HEK293 (cell line): ENCODE results near the gene FBXO17.

ENCODE experiments used
- GFI1B ChIP-seq: fragments of 450-650 bp; formaldehyde crosslinking; IDR thresholded peaks from 2 replicates; pipeline ENCODE4 v1.5.1; 2016; ENCODE audit warnings: missing biosample characterization, missing genetic modification characterization
- HOXA7 ChIP-seq: sonication (generic); formaldehyde crosslinking; IDR thresholded peaks from 2 replicates; pipeline ENCODE4 v1.8.1; 2022; ENCODE audit warnings: missing genetic modification reagents, borderline replicate concordance
- PRDM10 ChIP-seq: fragments of 450-650 bp; formaldehyde crosslinking; IDR thresholded peaks from 2 replicates; pipeline ENCODE4 v1.5.1; 2016; ENCODE audit warnings: missing biosample characterization, missing genetic modification characterization
- SCRT1 ChIP-seq: fragments of 450-650 bp; formaldehyde crosslinking; IDR thresholded peaks from 2 replicates; pipeline ENCODE4 v1.5.1; 2016; ENCODE audit warnings: missing biosample characterization, missing genetic modification characterization, borderline replicate concordance
- SP2 ChIP-seq: fragments of 450-650 bp; formaldehyde crosslinking; IDR thresholded peaks from 2 replicates; pipeline ENCODE4 v1.5.1; 2016; ENCODE audit warnings: missing biosample characterization, missing genetic modification characterization
- WT1 ChIP-seq: fragments of 450-650 bp; formaldehyde crosslinking; IDR thresholded peaks from 2 replicates; pipeline ENCODE4 v1.5.1; 2016; ENCODE audit warnings: missing biosample characterization, missing genetic modification characterization
- ZBTB20 ChIP-seq: fragments of 450-650 bp; formaldehyde crosslinking; IDR thresholded peaks from 2 replicates; pipeline ENCODE4 v1.5.1; 2016; ENCODE audit warnings: missing biosample characterization, missing genetic modification characterization
- ZBTB44 ChIP-seq: fragments of 450-650 bp; IDR thresholded peaks from 2 replicates; pipeline ENCODE4 v1.5.1; 2018; ENCODE audit warnings: missing biosample characterization, mild to moderate bottlenecking, missing genetic modification characterization
- ZNF248 ChIP-seq: fragments of 450-650 bp; formaldehyde crosslinking; IDR thresholded peaks from 2 replicates; pipeline ENCODE4 v1.5.1; 2017; ENCODE audit warnings: missing biosample characterization, missing genetic modification characterization
- ZNF302 ChIP-seq: fragments of 450-650 bp; formaldehyde crosslinking; IDR thresholded peaks from 2 replicates; pipeline ENCODE4 v1.5.1; 2016; ENCODE audit warnings: missing biosample characterization, missing genetic modification characterization, low read depth
- ZNF311 ChIP-seq: fragments of 450-650 bp; formaldehyde crosslinking; IDR thresholded peaks from 2 replicates; pipeline ENCODE4 v1.5.1; 2017; ENCODE audit warnings: missing biosample characterization, missing genetic modification characterization, borderline replicate concordance
- ZNF488 ChIP-seq: fragments of 450-650 bp; formaldehyde crosslinking; IDR thresholded peaks from 2 replicates; pipeline ENCODE4 v1.5.1; 2016; ENCODE audit warnings: missing biosample characterization, missing genetic modification characterization
- ZNF548 ChIP-seq: fragments of 450-650 bp; formaldehyde crosslinking; IDR thresholded peaks from 2 replicates; pipeline ENCODE4 v1.5.1; 2016; ENCODE audit warnings: missing biosample characterization, missing genetic modification characterization
- ZNF561 ChIP-seq: fragments of 450-650 bp; IDR thresholded peaks from 2 replicates; pipeline ENCODE4 v1.5.1; 2018; ENCODE audit warnings: missing biosample characterization, missing genetic modification characterization, borderline replicate concordance
- ZNF596 ChIP-seq: fragments of 450-650 bp; IDR thresholded peaks from 2 replicates; pipeline ENCODE4 v1.5.0; 2018; ENCODE audit warnings: missing biosample characterization, mild to moderate bottlenecking, missing genetic modification characterization, moderate library complexity
- ZNF76 ChIP-seq: fragments of 450-650 bp; formaldehyde crosslinking; IDR thresholded peaks from 2 replicates; pipeline ENCODE4; 2016; ENCODE audit warnings: low read depth, missing biosample characterization, missing genetic modification characterization, borderline replicate concordance
- ZNF776 ChIP-seq: fragments of 450-650 bp; formaldehyde crosslinking; IDR thresholded peaks from 2 replicates; pipeline ENCODE4 v1.5.0; 2017; ENCODE audit warnings: missing biosample characterization, missing genetic modification characterization, borderline replicate concordance
- ZSCAN18 ChIP-seq: fragments of 450-650 bp; formaldehyde crosslinking; IDR thresholded peaks from 2 replicates; pipeline ENCODE4 v1.5.1; 2016; ENCODE audit warnings: missing biosample characterization, missing genetic modification characterization
- ZSCAN30 ChIP-seq: fragments of 450-650 bp; IDR thresholded peaks from 2 replicates; pipeline ENCODE4 v1.5.1; 2018; ENCODE audit warnings: missing biosample characterization, mild to moderate bottlenecking, missing genetic modification characterization, moderate library complexity
- ZSCAN5A ChIP-seq: fragments of 450-650 bp; formaldehyde crosslinking; IDR thresholded peaks from 2 replicates; pipeline ENCODE4 v1.5.1; 2016; ENCODE audit warnings: missing biosample characterization, missing genetic modification characterization
- TF ChIP-seq, protein P1 (sequence below): fragments of 450-650 bp; formaldehyde crosslinking; conservative IDR thresholded peaks from 2 replicates; pipeline ENCODE4 v1.5.1; 2016; ENCODE audit warnings: low read depth, missing biosample characterization, missing genetic modification characterization
- TF ChIP-seq, protein P2 (sequence below): fragments of 450-650 bp; formaldehyde crosslinking; IDR thresholded peaks from 2 replicates; pipeline ENCODE4 v1.5.1; 2016; ENCODE audit warnings: missing biosample characterization, missing genetic modification characterization, low read depth
- TF ChIP-seq, protein P3 (sequence below): IDR thresholded peaks from 2 replicates; pipeline ENCODE4 v1.6.1; 2011; ENCODE audit warnings: mild to moderate bottlenecking, low read depth, low read length, borderline replicate concordance

The FBXO17 gene

DNA sequence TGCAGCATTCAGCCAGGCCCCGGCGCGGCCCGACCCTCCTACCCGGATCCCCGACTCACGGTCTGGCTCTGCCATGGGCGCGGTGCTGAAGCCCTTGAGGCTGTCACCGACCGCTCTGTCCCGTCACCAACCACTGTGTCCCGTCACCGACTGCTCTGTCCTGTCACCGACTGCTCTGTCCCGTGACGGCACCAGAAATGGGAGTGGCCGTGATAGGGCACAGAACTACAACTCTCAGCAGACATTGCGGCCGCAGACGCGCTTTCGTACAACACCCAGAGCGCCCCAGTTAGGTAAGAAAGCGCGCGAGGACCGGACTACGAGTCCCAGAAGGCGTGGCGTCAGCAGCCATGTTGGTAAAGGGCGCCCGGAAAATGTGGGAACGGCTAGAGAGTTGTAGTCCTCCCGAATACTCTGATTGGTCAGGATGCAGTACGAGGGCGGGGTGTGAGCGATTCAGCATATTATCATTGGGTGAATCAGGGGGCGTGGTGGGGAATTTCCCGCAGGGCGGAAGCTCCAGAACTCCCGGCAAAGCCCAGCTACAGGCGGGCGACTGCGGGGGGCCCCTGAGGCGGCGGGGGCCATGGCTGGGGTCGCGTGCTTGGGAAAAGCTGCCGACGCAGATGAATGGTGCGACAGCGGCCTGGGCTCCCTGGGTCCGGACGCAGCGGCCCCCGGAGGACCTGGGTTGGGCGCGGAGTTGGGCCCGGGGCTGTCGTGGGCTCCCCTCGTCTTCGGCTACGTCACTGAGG lies 75.9 kb downstream of the FBXO17 start, which contains the start of the genes NFKBIB and SIRT2 (continued):
- TF ChIP-seq ZNF76 (tag by site-specific recombination) (peak; percentile 100), ZNF488 (tag by site-specific recombination) (no peak), ZNF776 (tag by site-specific recombination) (no peak), PRDM10 (tag by site-specific recombination) (peak; percentile 100), ZNF596 (tag by site-specific recombination) (no peak), ZBTB20 (tag by site-specific recombination) (peak; percentile 100), HOXA7 (CRISPR knock-in tag) (peak; percentile 86; the same call in 1 of the 2 replicates), ZNF248 (tag by site-specific recombination) (no peak), ZSCAN5A (tag by site-specific recombination) (peak; percentile 66), ZNF302 (tag by site-specific recombination) (no peak), ZSCAN30 (peak; percentile 94), ZNF548 (tag by site-specific recombination) (no peak), SCRT1 (peak; percentile 99), GFI1B (tag by site-specific recombination) (no peak), ZSCAN18 (tag by site-specific recombination) (0 out of 2 replicates have a peak, but pooled peaks have one; percentile 6), ZNF311 (tag by site-specific recombination) (no peak), SP2 (tag by site-specific recombination) (peak; percentile 100), ZNF561 (tag by site-specific recombination) (peak; percentile 100), WT1 (tag by site-specific recombination) (no peak; the same call in none of the 2 replicates), ZBTB44 (tag by site-specific recombination) (no peak)
- TF ChIP-seq, protein P1, sequence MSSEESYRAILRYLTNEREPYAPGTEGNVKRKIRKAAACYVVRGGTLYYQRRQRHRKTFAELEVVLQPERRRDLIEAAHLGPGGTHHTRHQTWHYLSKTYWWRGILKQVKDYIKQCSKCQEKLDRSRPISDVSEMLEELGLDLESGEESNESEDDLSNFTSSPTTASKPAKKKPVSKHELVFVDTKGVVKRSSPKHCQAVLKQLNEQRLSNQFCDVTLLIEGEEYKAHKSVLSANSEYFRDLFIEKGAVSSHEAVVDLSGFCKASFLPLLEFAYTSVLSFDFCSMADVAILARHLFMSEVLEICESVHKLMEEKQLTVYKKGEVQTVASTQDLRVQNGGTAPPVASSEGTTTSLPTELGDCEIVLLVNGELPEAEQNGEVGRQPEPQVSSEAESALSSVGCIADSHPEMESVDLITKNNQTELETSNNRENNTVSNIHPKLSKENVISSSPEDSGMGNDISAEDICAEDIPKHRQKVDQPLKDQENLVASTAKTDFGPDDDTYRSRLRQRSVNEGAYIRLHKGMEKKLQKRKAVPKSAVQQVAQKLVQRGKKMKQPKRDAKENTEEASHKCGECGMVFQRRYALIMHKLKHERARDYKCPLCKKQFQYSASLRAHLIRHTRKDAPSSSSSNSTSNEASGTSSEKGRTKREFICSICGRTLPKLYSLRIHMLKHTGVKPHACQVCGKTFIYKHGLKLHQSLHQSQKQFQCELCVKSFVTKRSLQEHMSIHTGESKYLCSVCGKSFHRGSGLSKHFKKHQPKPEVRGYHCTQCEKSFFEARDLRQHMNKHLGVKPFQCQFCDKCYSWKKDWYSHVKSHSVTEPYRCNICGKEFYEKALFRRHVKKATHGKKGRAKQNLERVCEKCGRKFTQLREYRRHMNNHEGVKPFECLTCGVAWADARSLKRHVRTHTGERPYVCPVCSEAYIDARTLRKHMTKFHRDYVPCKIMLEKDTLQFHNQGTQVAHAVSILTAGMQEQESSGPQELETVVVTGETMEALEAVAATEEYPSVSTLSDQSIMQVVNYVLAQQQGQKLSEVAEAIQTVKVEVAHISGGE (tag by site-specific recombination): peak; percentile 88
- TF ChIP-seq, protein P2, sequence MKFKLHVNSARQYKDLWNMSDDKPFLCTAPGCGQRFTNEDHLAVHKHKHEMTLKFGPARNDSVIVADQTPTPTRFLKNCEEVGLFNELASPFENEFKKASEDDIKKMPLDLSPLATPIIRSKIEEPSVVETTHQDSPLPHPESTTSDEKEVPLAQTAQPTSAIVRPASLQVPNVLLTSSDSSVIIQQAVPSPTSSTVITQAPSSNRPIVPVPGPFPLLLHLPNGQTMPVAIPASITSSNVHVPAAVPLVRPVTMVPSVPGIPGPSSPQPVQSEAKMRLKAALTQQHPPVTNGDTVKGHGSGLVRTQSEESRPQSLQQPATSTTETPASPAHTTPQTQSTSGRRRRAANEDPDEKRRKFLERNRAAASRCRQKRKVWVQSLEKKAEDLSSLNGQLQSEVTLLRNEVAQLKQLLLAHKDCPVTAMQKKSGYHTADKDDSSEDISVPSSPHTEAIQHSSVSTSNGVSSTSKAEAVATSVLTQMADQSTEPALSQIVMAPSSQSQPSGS (tag by site-specific recombination): 0 out of 2 replicates have a peak, but pooled peaks have one; percentile 83
- TF ChIP-seq, protein P3, sequence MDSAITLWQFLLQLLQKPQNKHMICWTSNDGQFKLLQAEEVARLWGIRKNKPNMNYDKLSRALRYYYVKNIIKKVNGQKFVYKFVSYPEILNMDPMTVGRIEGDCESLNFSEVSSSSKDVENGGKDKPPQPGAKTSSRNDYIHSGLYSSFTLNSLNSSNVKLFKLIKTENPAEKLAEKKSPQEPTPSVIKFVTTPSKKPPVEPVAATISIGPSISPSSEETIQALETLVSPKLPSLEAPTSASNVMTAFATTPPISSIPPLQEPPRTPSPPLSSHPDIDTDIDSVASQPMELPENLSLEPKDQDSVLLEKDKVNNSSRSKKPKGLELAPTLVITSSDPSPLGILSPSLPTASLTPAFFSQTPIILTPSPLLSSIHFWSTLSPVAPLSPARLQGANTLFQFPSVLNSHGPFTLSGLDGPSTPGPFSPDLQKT: peak; percentile 75; the same call in 1 of the 2 replicates
